HCT116 (cell line): ENCODE data around the gene HDAC1. TPM values are rescaled to one million over a fixed set of nuclear protein-coding genes. Genes with fewer than 3 reads are reported as not detected.

ENCODE experiments used
- ATAC-seq: fragments of 200-7000 bp; cut with Tn5 transposase; 2 replicates; pipeline ENCODE4 v1.9.1; 2020; ENCODE audit warnings: mild to moderate bottlenecking, moderate library complexity
- BruUV-seq: library from RNA; stranded (reverse); fragments of 400-500 nt; replicated peaks from 2 replicates; lab custom pipeline; 2021; lab: Mats Ljungman, UMichigan
- CTCF ChIA-PET: fragments of 300-600 bp; sonication (Branson Sonifier 250); formaldehyde crosslinking; loops from one replicate; lab custom pipeline; 2021; ENCODE audit warnings: antibody characterized with exemption; lab: Charles Lee
- POLR2A ChIA-PET: fragments of 300-600, 350-600 bp; sonication (Branson Sonifier 250); formaldehyde crosslinking; loops from one replicate; lab custom pipeline; 2021; ENCODE audit warnings: antibody characterized with exemption; lab: Charles Lee
- RAD21 ChIA-PET, 2 experiments: fragments of 300-600 bp; sonication (Branson Sonifier 250); formaldehyde crosslinking; loops; one replicate each; lab custom pipeline; 2023; ENCODE audit warnings: low total read pairs in 2 of 2; ENCODE audit not compliant: uncharacterized antibody in 2 of 2, unreplicated experiment in 2 of 2, low non-redundant PET in 1 of 2; lab: Charles Lee
- DNase-seq: peaks from one replicate; pipeline ENCODE4 v3.0.0-alpha.2; 2010; ENCODE audit warnings: low read depth, low spot score
- H2AFZ ChIP-seq: fragments of 200-600 bp; shearing (Covaris generic), sonication (generic); 2 replicates; pipeline ENCODE4 v1.6.1; 2017; ENCODE audit warnings: low read depth, mixed run types, mixed read lengths, antibody characterized with exemption, low read length; ENCODE audit not compliant: poor library complexity, severe bottlenecking
- H3K27ac ChIP-seq: 2 replicates; pipeline ENCODE4 v1.5.1; 2012; ENCODE audit warnings: low read depth, low read length
- H3K27me3 ChIP-seq: fragments of 200-600 bp; sonication (generic); 2 replicates; pipeline ENCODE4 v1.6.1; 2016; ENCODE audit warnings: mixed run types, low read length, mixed read lengths; ENCODE audit not compliant: insufficient read depth
- H3K36me3 ChIP-seq, 2 experiments: fragments of 200-500 bp in 1 of 2; fragments of 200-600 bp in 1 of 2; sonication (Bioruptor generic) in 1 of 2; sonication (generic) in 1 of 2; 2 replicates each; pipeline versions ENCODE4 v1.5.1 to v1.6.1; 2014 to 2016; ENCODE audit warnings: low read length in 2 of 2, inconsistent platforms in 1 of 2, mixed read lengths in 1 of 2, mixed run types in 1 of 2; ENCODE audit not compliant: insufficient read depth in 2 of 2, control insufficient read depth in 1 of 2
- H3K4me1 ChIP-seq, 2 experiments: fragments of 200-600 bp in 1 of 2; sonication (generic) in 1 of 2; 2 replicates each; pipeline versions ENCODE4 v1.5.1 to v1.6.1; 2012 to 2017; ENCODE audit warnings: low read length in 2 of 2, inconsistent platforms in 1 of 2, mild to moderate bottlenecking in 1 of 2, mixed read lengths in 1 of 2, mixed run types in 1 of 2, moderate library complexity in 1 of 2; ENCODE audit not compliant: insufficient read depth in 2 of 2, control insufficient read depth in 1 of 2
- H3K4me2 ChIP-seq: fragments of 200-600 bp; sonication (generic); 2 replicates; pipeline ENCODE4 v1.6.1; 2017; ENCODE audit warnings: mixed run types, low read length, mixed read lengths
- H3K4me3 ChIP-seq, 2 experiments: fragments of 200-600 bp in 1 of 2; sonication (generic) in 1 of 2; replicated peaks in 1 of 2; 2 replicates each; pipeline ENCODE4 v1.5.1; 2011 to 2016; ENCODE audit warnings: low read length in 2 of 2, control low read depth in 1 of 2, low read depth in 1 of 2, mild to moderate bottlenecking in 1 of 2, mixed read lengths in 1 of 2, mixed run types in 1 of 2
- H3K79me2 ChIP-seq: fragments of 200-600 bp; sonication (generic); 2 replicates; pipeline ENCODE4 v1.6.1; 2017; ENCODE audit warnings: mild to moderate bottlenecking, mixed run types, low read length, moderate library complexity, mixed read lengths; ENCODE audit not compliant: insufficient read depth
- H3K9ac ChIP-seq: fragments of 200-600 bp; sonication (generic); 2 replicates; pipeline ENCODE4 v1.6.1; 2016; ENCODE audit warnings: low read length, mixed read lengths
- H3K9me2 ChIP-seq: fragments of 200-600 bp; sonication (generic), shearing (Covaris generic); 2 replicates; pipeline ENCODE4 v1.6.1; 2017; ENCODE audit warnings: mixed run types, mild to moderate bottlenecking, moderate library complexity; ENCODE audit not compliant: insufficient read depth
- H3K9me3 ChIP-seq, 2 experiments: fragments of 200-500 bp in 1 of 2; fragments of 200-600 bp in 1 of 2; sonication (Bioruptor generic) in 1 of 2; sonication (generic) in 1 of 2; 2 replicates each; pipeline ENCODE4 v1.6.1; 2014 to 2017; ENCODE audit warnings: low read length in 2 of 2, mixed read lengths in 2 of 2, inconsistent platforms in 1 of 2, low read depth in 1 of 2, mild to moderate bottlenecking in 1 of 2, mixed run types in 1 of 2, moderate library complexity in 1 of 2; ENCODE audit not compliant: control insufficient read depth in 1 of 2, insufficient read depth in 1 of 2
- H4K20me1 ChIP-seq: fragments of 200-600 bp; sonication (generic), shearing (Covaris generic); 2 replicates; pipeline ENCODE4 v1.6.1; 2017; ENCODE audit warnings: mixed run types, mild to moderate bottlenecking, moderate library complexity; ENCODE audit not compliant: insufficient read depth
- ELF1 ChIP-seq: IDR thresholded peaks from 2 replicates; pipeline ENCODE4 v1.6.1; 2012; ENCODE audit warnings: low read depth, borderline replicate concordance
- JUND ChIP-seq: IDR thresholded peaks from 2 replicates; pipeline ENCODE4 v1.6.1; 2012
- RAD21 ChIP-seq: IDR thresholded peaks from 2 replicates; pipeline ENCODE4 v1.6.1; 2012; ENCODE audit warnings: low read depth, mild to moderate bottlenecking
- SIN3A ChIP-seq: IDR thresholded peaks from 2 replicates; pipeline ENCODE4 v1.6.1; 2012; ENCODE audit warnings: low read depth
- SP1 ChIP-seq: IDR thresholded peaks from 2 replicates; pipeline ENCODE4 v1.6.1; 2012; ENCODE audit warnings: low read depth
- TCF7L2 ChIP-seq: IDR thresholded peaks from 2 replicates; pipeline ENCODE4 v1.7.0; 2011; ENCODE audit warnings: borderline replicate concordance, inconsistent platforms; ENCODE audit not compliant: insufficient read depth, insufficient read length; ENCODE audit errors: extremely low read depth
- ZFX ChIP-seq: fragments of 450-650 bp; IDR thresholded peaks from 2 replicates; pipeline ENCODE4 v1.6.1; 2017
- intact Hi-C: fragments of 100-400 bp; cut with micrococcal nuclease; formaldehyde crosslinking; loops from 2 replicates; pipeline ENCODE4 v1.10.0; 2022
- total RNA-seq: library from RNA; stranded (reverse); gene quantifications from one replicate; pipeline ENCODE4 v1.2.1, GENCODE V29; 2021; ENCODE audit not compliant: unreplicated experiment
- TF ChIP-seq, protein P1 (sequence below): IDR thresholded peaks from 2 replicates; pipeline ENCODE4 v1.6.1; 2012
- TF ChIP-seq, protein P2 (sequence below): IDR thresholded peaks from 2 replicates; pipeline ENCODE4 v1.6.1; 2011; ENCODE audit warnings: mild to moderate bottlenecking, low read length, moderate library complexity; ENCODE audit not compliant: insufficient replicate concordance; ENCODE audit errors: extremely low read depth
- TF ChIP-seq, protein P3 (sequence below), 3 experiments: fragments of 200-600 bp in 1 of 3; sonication (generic) in 1 of 3; IDR thresholded peaks in 2 of 3; conservative IDR thresholded peaks in 1 of 3; 2 replicates each; pipeline ENCODE4 v1.5.1; 2012 to 2017; ENCODE audit warnings: low read depth in 2 of 3, low read length in 2 of 3, antibody characterized with exemption in 1 of 3, borderline replicate concordance in 1 of 3, control low read depth in 1 of 3, mild to moderate bottlenecking in 1 of 3, mixed read lengths in 1 of 3, mixed run types in 1 of 3, moderate library complexity in 1 of 3; ENCODE audit not compliant: insufficient read depth in 1 of 3
- TF ChIP-seq, protein P4 (sequence below): IDR thresholded peaks from 2 replicates; pipeline ENCODE4 v1.6.1; 2012; ENCODE audit warnings: low read depth

Gene HDAC1
- total RNA-seq, 1 experiment from 2014 or later = 232 TPM

GRCh38 chr1:32363713-32364112 is 71.8 kb downstream of the HDAC1 start (continued):
- TF ChIP-seq TCF7L2 (no peak), RAD21 (no peak)

DNA sequence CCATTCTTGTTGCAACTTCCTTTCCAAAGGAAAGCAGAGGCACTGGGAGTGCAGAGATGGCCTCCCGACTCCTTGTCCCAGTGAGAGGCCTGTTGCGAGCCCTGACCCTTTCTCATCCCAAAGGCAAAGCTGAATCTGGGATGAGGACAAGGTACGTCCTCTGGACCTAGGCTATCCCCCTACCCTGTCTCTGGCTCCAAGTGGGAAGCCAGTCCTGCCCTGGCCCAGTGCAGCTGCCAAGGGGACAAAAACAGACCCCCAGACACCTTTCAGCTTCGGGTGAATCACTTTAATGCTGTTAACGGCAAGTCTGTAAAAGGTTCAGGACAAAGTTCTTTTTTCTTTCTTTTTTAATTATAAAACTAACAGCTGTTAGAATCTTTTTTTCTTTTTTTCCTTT is 73.0 kb downstream of the HDAC1 start:
- TF ChIP-seq JUND (no peak), SP1 (no peak), ZFX (no peak), SIN3A (no peak), ELF1 (no peak)
- TF ChIP-seq, protein P1, sequence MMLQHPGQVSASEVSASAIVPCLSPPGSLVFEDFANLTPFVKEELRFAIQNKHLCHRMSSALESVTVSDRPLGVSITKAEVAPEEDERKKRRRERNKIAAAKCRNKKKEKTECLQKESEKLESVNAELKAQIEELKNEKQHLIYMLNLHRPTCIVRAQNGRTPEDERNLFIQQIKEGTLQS = no peak
- TF ChIP-seq, protein P2, sequence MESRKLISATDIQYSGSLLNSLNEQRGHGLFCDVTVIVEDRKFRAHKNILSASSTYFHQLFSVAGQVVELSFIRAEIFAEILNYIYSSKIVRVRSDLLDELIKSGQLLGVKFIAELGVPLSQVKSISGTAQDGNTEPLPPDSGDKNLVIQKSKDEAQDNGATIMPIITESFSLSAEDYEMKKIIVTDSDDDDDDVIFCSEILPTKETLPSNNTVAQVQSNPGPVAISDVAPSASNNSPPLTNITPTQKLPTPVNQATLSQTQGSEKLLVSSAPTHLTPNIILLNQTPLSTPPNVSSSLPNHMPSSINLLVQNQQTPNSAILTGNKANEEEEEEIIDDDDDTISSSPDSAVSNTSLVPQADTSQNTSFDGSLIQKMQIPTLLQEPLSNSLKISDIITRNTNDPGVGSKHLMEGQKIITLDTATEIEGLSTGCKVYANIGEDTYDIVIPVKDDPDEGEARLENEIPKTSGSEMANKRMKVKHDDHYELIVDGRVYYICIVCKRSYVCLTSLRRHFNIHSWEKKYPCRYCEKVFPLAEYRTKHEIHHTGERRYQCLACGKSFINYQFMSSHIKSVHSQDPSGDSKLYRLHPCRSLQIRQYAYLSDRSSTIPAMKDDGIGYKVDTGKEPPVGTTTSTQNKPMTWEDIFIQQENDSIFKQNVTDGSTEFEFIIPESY = no peak
- TF ChIP-seq, protein P3, sequence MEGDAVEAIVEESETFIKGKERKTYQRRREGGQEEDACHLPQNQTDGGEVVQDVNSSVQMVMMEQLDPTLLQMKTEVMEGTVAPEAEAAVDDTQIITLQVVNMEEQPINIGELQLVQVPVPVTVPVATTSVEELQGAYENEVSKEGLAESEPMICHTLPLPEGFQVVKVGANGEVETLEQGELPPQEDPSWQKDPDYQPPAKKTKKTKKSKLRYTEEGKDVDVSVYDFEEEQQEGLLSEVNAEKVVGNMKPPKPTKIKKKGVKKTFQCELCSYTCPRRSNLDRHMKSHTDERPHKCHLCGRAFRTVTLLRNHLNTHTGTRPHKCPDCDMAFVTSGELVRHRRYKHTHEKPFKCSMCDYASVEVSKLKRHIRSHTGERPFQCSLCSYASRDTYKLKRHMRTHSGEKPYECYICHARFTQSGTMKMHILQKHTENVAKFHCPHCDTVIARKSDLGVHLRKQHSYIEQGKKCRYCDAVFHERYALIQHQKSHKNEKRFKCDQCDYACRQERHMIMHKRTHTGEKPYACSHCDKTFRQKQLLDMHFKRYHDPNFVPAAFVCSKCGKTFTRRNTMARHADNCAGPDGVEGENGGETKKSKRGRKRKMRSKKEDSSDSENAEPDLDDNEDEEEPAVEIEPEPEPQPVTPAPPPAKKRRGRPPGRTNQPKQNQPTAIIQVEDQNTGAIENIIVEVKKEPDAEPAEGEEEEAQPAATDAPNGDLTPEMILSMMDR (IDR thresholded peaks at IDR 0.05 in 2 of 3, conservative IDR thresholded peaks at IDR 0.05 in 1 of 3; ENCODE audit: borderline replicate concordance in 1 of 3, insufficient read depth in 1 of 3, low read depth in 2 of 3, low read length in 2 of 3) = no peak
- TF ChIP-seq, protein P4, sequence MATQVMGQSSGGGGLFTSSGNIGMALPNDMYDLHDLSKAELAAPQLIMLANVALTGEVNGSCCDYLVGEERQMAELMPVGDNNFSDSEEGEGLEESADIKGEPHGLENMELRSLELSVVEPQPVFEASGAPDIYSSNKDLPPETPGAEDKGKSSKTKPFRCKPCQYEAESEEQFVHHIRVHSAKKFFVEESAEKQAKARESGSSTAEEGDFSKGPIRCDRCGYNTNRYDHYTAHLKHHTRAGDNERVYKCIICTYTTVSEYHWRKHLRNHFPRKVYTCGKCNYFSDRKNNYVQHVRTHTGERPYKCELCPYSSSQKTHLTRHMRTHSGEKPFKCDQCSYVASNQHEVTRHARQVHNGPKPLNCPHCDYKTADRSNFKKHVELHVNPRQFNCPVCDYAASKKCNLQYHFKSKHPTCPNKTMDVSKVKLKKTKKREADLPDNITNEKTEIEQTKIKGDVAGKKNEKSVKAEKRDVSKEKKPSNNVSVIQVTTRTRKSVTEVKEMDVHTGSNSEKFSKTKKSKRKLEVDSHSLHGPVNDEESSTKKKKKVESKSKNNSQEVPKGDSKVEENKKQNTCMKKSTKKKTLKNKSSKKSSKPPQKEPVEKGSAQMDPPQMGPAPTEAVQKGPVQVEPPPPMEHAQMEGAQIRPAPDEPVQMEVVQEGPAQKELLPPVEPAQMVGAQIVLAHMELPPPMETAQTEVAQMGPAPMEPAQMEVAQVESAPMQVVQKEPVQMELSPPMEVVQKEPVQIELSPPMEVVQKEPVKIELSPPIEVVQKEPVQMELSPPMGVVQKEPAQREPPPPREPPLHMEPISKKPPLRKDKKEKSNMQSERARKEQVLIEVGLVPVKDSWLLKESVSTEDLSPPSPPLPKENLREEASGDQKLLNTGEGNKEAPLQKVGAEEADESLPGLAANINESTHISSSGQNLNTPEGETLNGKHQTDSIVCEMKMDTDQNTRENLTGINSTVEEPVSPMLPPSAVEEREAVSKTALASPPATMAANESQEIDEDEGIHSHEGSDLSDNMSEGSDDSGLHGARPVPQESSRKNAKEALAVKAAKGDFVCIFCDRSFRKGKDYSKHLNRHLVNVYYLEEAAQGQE = no peak
- Histone ChIP-seq H3K4me3 (no peak overlapping the region), H3K4me2 (no peak overlapping the region), H3K9me2 (no peaks in the 10 kb centered on the region), H2AFZ (no peak overlapping the region), H3K9ac (no peak overlapping the region), H3K79me2 (no peaks in the 10 kb centered on the region), H3K27ac (no peak overlapping the region), H3K9me3 (no peaks in the 10 kb centered on the region), H3K4me1 (no peaks in the 10 kb centered on the region), H4K20me1 (no peaks in the 10 kb centered on the region), H3K27me3 (no peaks in the 10 kb centered on the region), H3K36me3 (peaks cover 0 to 11% of the 10 kb centered on the region in 2 experiments; a peak in 2 of 4 replicates)
- intact Hi-C loops = no loop called here
- POLR2A ChIA-PET = no interaction called here
- RAD21 ChIA-PET = no interaction called here
- no peak for ATAC-seq
- CTCF ChIA-PET = interaction anchor here (0.8 kb wide), 1 partner anchor 149 kb away, joined by 3 read pairs; no protein-coding TSS in a partner anchor
- BruUV-seq = no TSS peak
- no peak for DNase-seq
